GM23338 (cell line): ENCODE results near the gene PGS1. TPM values are rescaled to one million over a fixed set of nuclear protein-coding genes. Genes with fewer than 3 reads are reported as not detected.

Source experiments
- ATAC-seq: fragments of 200-7000 bp; cut with Tn5 transposase; 3 replicates; pipeline ENCODE4 v1.9.1; 2020
- DNase-seq: peaks from one replicate; pipeline ENCODE4 v3.0.0-alpha.2; 2015; ENCODE audit warnings: low spot score
- H2AFZ ChIP-seq: fragments of 200-600 bp; sonication (generic); 2 replicates; pipeline ENCODE4 v1.8.0; 2016; ENCODE audit warnings: antibody characterized with exemption, mild to moderate bottlenecking, moderate library complexity
- H3F3A ChIP-seq: fragments of 200-600 bp; sonication (generic); replicated peaks from 2 replicates; pipeline ENCODE4 v1.8.0; 2017; ENCODE audit warnings: antibody characterized with exemption, mixed run types, low read depth
- H3K27ac ChIP-seq: fragments of 200-600 bp; sonication (generic); 2 replicates; pipeline ENCODE4 v1.6.1; 2016; ENCODE audit warnings: low read depth
- H3K27me3 ChIP-seq: fragments of 200-600 bp; sonication (generic); 2 replicates; pipeline ENCODE4 v1.8.0; 2016; ENCODE audit warnings: mild to moderate bottlenecking, mixed run types, moderate library complexity; ENCODE audit not compliant: insufficient read depth
- H3K36me3 ChIP-seq: fragments of 200-600 bp; sonication (generic); 2 replicates; pipeline ENCODE4 v1.8.0; 2016; ENCODE audit warnings: mild to moderate bottlenecking; ENCODE audit not compliant: insufficient read depth
- H3K4me1 ChIP-seq: fragments of 200-600 bp; sonication (generic); 2 replicates; pipeline ENCODE4 v1.8.0; 2016; ENCODE audit warnings: mild to moderate bottlenecking, moderate library complexity; ENCODE audit not compliant: insufficient read depth
- H3K4me2 ChIP-seq: fragments of 200-600 bp; sonication (generic); 2 replicates; pipeline ENCODE4 v1.7.1; 2017; ENCODE audit warnings: mixed run types
- H3K4me3 ChIP-seq: fragments of 200-600 bp; sonication (generic); 2 replicates; pipeline ENCODE4 v1.6.1; 2016; ENCODE audit warnings: mixed run types
- H3K79me2 ChIP-seq: fragments of 200-600 bp; sonication (generic); replicated peaks from 2 replicates; pipeline ENCODE4 v1.8.0; 2017; ENCODE audit warnings: mild to moderate bottlenecking; ENCODE audit not compliant: insufficient read depth
- H3K9me2 ChIP-seq: fragments of 200-600 bp; sonication (generic); 2 replicates; pipeline ENCODE4 v1.8.0; 2017; ENCODE audit not compliant: insufficient read depth
- H4K20me1 ChIP-seq: fragments of 200-600 bp; sonication (generic); replicated peaks from 2 replicates; pipeline ENCODE4 v1.8.0; 2017; ENCODE audit warnings: mild to moderate bottlenecking; ENCODE audit not compliant: insufficient read depth
- H3K27ac Mint-ChIP-seq: 2 replicates; pipeline ENCODE4 v1.8.0; 2020; ENCODE audit warnings: inconsistent platforms, mild to moderate bottlenecking, moderate library complexity, mixed read lengths
- H3K27me3 Mint-ChIP-seq: 3 replicates; pipeline ENCODE4 v1.8.0; 2022; ENCODE audit warnings: low read depth, mild to moderate bottlenecking, moderate library complexity, mixed read lengths, inconsistent platforms; ENCODE audit not compliant: insufficient read depth, poor library complexity
- H3K36me3 Mint-ChIP-seq: 3 replicates; pipeline ENCODE4 v1.8.0; 2021; ENCODE audit warnings: low read depth, mild to moderate bottlenecking, inconsistent platforms, moderate library complexity, mixed read lengths
- H3K4me1 Mint-ChIP-seq: 3 replicates; pipeline ENCODE4 v1.8.0; 2020; ENCODE audit warnings: mild to moderate bottlenecking, inconsistent platforms, mixed read lengths
- H3K4me3 Mint-ChIP-seq: 3 replicates; pipeline ENCODE4 v1.8.0; 2021; ENCODE audit warnings: moderate library complexity, mild to moderate bottlenecking, inconsistent platforms, mixed read lengths
- H3K9me3 Mint-ChIP-seq: 3 replicates; pipeline ENCODE4 v1.8.0; 2020; ENCODE audit warnings: moderate library complexity, mild to moderate bottlenecking, inconsistent platforms, mixed read lengths
- CREB1 ChIP-seq: fragments of 250-450 bp; sonication (Bioruptor Pico); IDR thresholded peaks from 2 replicates; pipeline ENCODE4 v1.5.0; 2020; ENCODE audit warnings: low read depth, mild to moderate bottlenecking, moderate library complexity
- ETS1 ChIP-seq: IDR thresholded peaks from 2 replicates; pipeline ENCODE4 v1.6.1; 2016; ENCODE audit warnings: antibody characterized with exemption
- EZH2 ChIP-seq: fragments of 200-600 bp; sonication (generic); IDR thresholded peaks from one replicate; pipeline ENCODE4 v1.8.0; 2017; ENCODE audit warnings: antibody characterized with exemption, mild to moderate bottlenecking, low read depth; ENCODE audit not compliant: unreplicated experiment
- EZH2phosphoT487 ChIP-seq: fragments of 200-600 bp; sonication (generic); IDR thresholded peaks from one replicate; pipeline ENCODE4 v1.8.1; 2018; ENCODE audit warnings: antibody characterized with exemption; ENCODE audit not compliant: unreplicated experiment
- JUNB ChIP-seq: IDR thresholded peaks from one replicate; pipeline ENCODE4 v1.6.1; 2016; ENCODE audit warnings: antibody characterized with exemption; ENCODE audit not compliant: unreplicated experiment
- NANOG ChIP-seq: IDR thresholded peaks from 2 replicates; pipeline ENCODE4 v1.6.1; 2016; ENCODE audit warnings: antibody characterized with exemption, borderline replicate concordance
- POLR2AphosphoS5 ChIP-seq: IDR thresholded peaks from 2 replicates; pipeline ENCODE4 v1.6.1; 2016; ENCODE audit warnings: antibody characterized with exemption, low read depth
- REST ChIP-seq: IDR thresholded peaks from one replicate; pipeline ENCODE4 v1.6.1; 2018; ENCODE audit warnings: antibody characterized with exemption; ENCODE audit not compliant: unreplicated experiment
- STAT1 ChIP-seq: IDR thresholded peaks from one replicate; pipeline ENCODE4 v1.6.1; 2016; ENCODE audit warnings: antibody characterized with exemption; ENCODE audit not compliant: unreplicated experiment
- ZNF114 ChIP-seq: fragments of 250-450 bp; sonication (Bioruptor Pico); IDR thresholded peaks from 2 replicates; pipeline ENCODE4 v1.5.0; 2020; ENCODE audit warnings: mild to moderate bottlenecking, moderate library complexity
- ZNF331 ChIP-seq: fragments of 250-450 bp; sonication (Bioruptor Pico); IDR thresholded peaks from 2 replicates; pipeline ENCODE4 v1.5.0; 2020; ENCODE audit warnings: low read depth, mild to moderate bottlenecking, moderate library complexity
- ZNF462 ChIP-seq: fragments of 250-450 bp; sonication (Bioruptor Pico); IDR thresholded peaks from 2 replicates; pipeline ENCODE4 v1.5.0; 2020; ENCODE audit warnings: mild to moderate bottlenecking, moderate library complexity
- polyA plus RNA-seq: library from polyadenylated mRNA; unstranded; fragments of >200 nt; fragmentation: Nextera tagmentation; extraction: Ambion mirVana; gene quantifications from 2 replicates; pipeline ENCODE4 v1.2.1, GENCODE V29; 2016
- total RNA-seq: library from RNA; depleted of rRNA; stranded (reverse); fragments of >200 nt; shearing (Covaris generic); gene quantifications from 2 replicates; pipeline ENCODE4 v1.2.3, GENCODE V29; 2014
- TF ChIP-seq, protein P1 (sequence below), 2 experiments: fragments of 200-600 bp in 1 of 2; sonication (generic) in 1 of 2; conservative IDR thresholded peaks; 2 replicates each; pipeline versions ENCODE4 v1.5.1 to v1.6.1; 2016 to 2017; ENCODE audit warnings: antibody characterized with exemption in 2 of 2, low read depth in 2 of 2, mild to moderate bottlenecking in 2 of 2, moderate library complexity in 1 of 2

Gene PGS1
- total and polyA plus RNA-seq, 2 experiments from 2014 or later, result 43.9 to 67.1 TPM

GRCh38 chr17:78441271-78441971 is 63.0 kb downstream of the PGS1 start:
- H3K4me2 ChIP-seq, result no peak overlapping the region
- no peaks in the 10 kb centered on the region for H3K36me3 ChIP-seq
- no peak overlapping the region for H3K27ac Mint-ChIP-seq
- no peaks in the 10 kb centered on the region for H3F3A ChIP-seq
- H3K4me1 Mint-ChIP-seq, result no peaks in the 10 kb centered on the region; the same call in 2 of the 3 replicates
- H3K4me1 ChIP-seq, result no peaks in the 10 kb centered on the region
- no peaks in the 10 kb centered on the region for H3K9me2 ChIP-seq
- H3K79me2 ChIP-seq, result no peaks in the 10 kb centered on the region
- no peak for DNase-seq
- TF ChIP-seq ZNF114 (CRISPR knock-in tag) (no peak), REST (no peak), NANOG (no peak), EZH2 (no peak), ZNF331 (CRISPR knock-in tag) (no peak), POLR2AphosphoS5 (no peak), ETS1 (no peak), EZH2phosphoT487 (no peak), STAT1 (no peak), JUNB (no peak), ZNF462 (no peak), CREB1 (no peak)
- TF ChIP-seq, protein P1, sequence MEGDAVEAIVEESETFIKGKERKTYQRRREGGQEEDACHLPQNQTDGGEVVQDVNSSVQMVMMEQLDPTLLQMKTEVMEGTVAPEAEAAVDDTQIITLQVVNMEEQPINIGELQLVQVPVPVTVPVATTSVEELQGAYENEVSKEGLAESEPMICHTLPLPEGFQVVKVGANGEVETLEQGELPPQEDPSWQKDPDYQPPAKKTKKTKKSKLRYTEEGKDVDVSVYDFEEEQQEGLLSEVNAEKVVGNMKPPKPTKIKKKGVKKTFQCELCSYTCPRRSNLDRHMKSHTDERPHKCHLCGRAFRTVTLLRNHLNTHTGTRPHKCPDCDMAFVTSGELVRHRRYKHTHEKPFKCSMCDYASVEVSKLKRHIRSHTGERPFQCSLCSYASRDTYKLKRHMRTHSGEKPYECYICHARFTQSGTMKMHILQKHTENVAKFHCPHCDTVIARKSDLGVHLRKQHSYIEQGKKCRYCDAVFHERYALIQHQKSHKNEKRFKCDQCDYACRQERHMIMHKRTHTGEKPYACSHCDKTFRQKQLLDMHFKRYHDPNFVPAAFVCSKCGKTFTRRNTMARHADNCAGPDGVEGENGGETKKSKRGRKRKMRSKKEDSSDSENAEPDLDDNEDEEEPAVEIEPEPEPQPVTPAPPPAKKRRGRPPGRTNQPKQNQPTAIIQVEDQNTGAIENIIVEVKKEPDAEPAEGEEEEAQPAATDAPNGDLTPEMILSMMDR (conservative IDR thresholded peaks at IDR 0.05; ENCODE audit: low read depth in 2 of 2), result no peak
- no peak overlapping the region for H3K4me3 ChIP-seq
- peaks cover 16% of the 10 kb centered on the region for H3K9me3 Mint-ChIP-seq
- H3K36me3 Mint-ChIP-seq, result peaks cover 4% of the 10 kb centered on the region; the same call in 1 of the 3 replicates
- no peak overlapping the region for H3K27ac ChIP-seq
- ATAC-seq, result no peak
- peaks cover 15% of the 10 kb centered on the region for H3K27me3 Mint-ChIP-seq
- no peak overlapping the region for H3K4me3 Mint-ChIP-seq
- no peak overlapping the region for H2AFZ ChIP-seq
- no peaks in the 10 kb centered on the region for H3K27me3 ChIP-seq
- no peaks in the 10 kb centered on the region for H4K20me1 ChIP-seq
